Mononuclear cell (primary cell): ENCODE results near the gene LKAAEAR1. TPM values are rescaled to one million over a fixed set of nuclear protein-coding genes. Genes with fewer than 3 reads are reported as not detected.
A peak's percentile ranks its signal among the peaks of the same experiment; 100 is the strongest.

ENCODE experiments used
- H3K27me3 ChIP-seq: 2 replicates; pipeline ENCODE4 v1.6.0; 2011; ENCODE audit warnings: low read length, control low read depth; ENCODE audit not compliant: insufficient read depth
- H3K4me1 ChIP-seq: 2 replicates; pipeline ENCODE4 v1.5.1; 2011; ENCODE audit warnings: mild to moderate bottlenecking, low read length, control low read depth; ENCODE audit not compliant: insufficient read depth
- H3K4me3 ChIP-seq: 2 replicates; pipeline ENCODE4 v1.5.1; 2011; ENCODE audit warnings: mild to moderate bottlenecking, low read length, moderate library complexity
- H3K9me3 ChIP-seq: 2 replicates; pipeline ENCODE4 v1.5.1; 2011; ENCODE audit warnings: low read depth, mild to moderate bottlenecking, control low read depth, low read length
- total RNA-seq: library from RNA; depleted of rRNA; stranded (reverse); fragments of >200 nt; gene quantifications from one replicate; pipeline ENCODE4 v1.2.3, GENCODE V29; 2012

Gene LKAAEAR1
- total RNA-seq, 1 donor = 0.42 TPM

DNA sequence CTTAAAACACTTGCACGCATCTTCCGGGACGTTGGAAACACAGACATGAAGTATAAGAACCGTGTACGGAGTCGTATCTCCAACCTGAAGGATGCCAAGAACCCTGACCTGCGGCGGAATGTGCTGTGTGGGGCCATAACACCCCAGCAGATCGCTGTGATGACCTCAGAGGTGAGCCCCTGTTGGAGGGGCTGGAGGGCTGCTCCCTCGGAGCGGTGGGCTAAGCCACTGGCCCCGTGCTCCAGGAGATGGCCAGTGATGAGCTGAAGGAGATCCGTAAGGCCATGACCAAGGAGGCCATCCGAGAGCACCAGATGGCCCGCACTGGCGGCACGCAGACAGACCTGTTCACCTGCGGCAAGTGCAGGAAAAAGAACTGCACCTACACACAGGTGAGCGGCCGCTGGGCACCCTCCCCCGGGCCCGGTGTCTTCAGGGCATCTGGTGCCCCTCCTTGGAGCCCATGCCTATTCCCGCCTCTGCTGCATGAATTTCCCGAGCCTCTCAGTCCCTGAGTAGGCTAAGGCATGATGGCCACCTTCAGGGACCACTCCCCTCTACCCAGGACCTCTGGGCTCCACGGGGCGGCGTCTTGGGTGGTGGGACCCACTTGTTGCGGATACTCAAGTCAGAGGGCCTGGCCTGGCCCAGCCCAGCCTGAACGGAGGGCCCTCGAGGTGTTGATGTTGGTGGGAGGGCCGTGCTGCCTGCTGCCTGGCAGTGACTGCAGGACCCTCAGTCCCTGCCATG is 13.8 kb downstream of the LKAAEAR1 start:
- Histone ChIP-seq H3K4me3 (no peak overlapping the region), H3K27me3 (no peaks in the 10 kb centered on the region), H3K4me1 (peaks cover 39% of the 10 kb centered on the region)

DNA sequence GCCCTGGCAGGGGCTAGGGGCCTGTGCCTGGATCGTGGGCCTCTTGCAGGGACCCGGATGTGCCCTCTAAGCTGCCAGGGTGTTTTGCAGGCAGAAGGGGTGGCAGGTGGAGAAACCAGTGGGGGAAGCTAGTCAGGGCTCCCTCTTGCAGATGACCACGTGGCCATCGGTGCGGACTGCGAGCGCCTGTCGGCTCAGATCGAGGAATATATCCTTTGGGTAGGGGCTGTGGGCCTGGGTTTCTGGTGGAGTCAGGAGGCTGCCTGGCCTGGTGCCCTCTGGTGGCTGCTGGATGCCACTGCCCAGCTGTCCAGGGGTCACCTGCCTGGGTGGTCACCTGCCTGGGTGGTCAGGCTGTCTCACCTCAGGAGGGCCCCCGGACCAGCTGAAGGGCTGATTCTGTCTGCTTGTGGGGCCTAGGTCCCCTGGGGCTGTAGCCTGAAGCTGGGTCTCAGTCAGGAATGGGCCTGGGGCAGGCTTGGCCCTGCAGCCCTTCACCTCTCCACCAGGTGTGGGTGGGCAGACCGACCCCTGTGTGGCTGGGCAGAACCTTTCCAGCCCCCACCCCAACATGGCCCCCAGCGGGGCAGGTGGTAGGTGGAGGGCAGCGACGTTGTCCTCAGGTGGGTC is 14.5 kb downstream of the LKAAEAR1 start:
- H3K9me3 ChIP-seq = no peaks in the 10 kb centered on the region
- no peak overlapping the region for H3K4me3 ChIP-seq
- H3K4me1 ChIP-seq = peaks cover 39% of the 10 kb centered on the region
- H3K27me3 ChIP-seq = no peaks in the 10 kb centered on the region

More for the DNA sequence above, 13.8 kb downstream of the LKAAEAR1 start:
- H3K9me3 ChIP-seq = no peaks in the 10 kb centered on the region

DNA sequence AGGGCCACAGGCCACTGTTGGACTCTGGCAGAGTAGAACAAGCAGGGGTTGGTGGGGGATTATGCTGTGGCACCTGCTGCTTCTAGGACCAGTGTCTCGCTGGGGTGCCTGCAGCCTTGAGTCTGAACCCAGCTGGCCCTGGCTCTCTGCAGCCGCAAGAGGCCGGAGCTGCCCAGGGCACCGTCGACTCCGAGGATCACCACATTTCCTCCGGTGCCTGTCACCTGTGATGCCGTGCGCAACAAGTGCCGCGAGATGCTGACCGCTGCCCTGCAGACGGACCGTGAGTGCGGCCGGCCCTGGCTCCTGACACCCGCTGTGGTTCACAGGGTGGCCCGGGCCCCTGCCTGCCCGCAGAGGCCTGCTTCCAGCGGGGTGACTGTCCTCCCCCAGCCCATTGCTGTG is 15.0 kb downstream of the LKAAEAR1 start:
- H3K9me3 ChIP-seq = no peaks in the 10 kb centered on the region
- H3K27me3 ChIP-seq = no peaks in the 10 kb centered on the region
- no peak overlapping the region for H3K4me3 ChIP-seq
- peaks cover 44% of the 10 kb centered on the region for H3K4me1 ChIP-seq

DNA sequence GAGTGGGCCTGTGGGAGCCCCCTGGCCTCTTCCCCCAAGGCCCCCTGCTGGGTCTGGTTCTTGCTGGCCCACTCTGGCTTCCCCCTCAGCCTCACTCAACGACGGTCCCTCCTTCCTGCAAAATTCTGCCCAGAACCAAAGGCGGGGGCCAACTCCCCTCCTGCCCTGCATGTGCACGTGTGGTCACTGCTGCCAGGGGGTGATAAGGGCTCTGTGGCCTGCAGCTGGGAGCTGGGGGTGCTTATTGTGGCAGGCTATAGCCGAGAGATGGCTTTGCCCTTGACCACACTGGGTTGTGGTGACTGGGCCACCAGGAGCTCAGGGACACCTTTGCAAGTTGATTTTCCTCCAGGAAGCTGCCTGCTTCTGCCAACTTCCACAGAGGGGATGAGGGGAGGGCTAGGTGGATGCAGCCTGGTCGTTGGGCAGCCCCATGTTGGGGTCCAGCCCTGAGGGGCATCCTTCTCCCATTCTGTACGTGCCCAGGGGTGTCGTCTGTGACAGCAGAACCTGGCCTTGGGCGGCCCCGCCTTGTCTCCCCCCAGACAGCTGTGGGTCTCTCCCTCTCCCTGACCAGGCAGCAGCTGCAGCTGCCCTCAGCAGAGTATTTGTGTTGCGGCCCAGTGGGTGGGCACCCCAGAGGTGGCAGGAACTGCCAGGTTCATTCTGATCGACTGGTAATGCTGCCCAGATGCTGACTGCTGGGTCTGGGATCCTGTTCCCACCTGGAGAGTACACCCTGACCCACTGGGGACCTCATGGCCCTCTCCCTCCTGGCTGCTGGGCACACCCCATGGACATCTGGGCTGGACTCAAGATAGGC is 15.6 kb downstream of the LKAAEAR1 start:
- Histone ChIP-seq H3K9me3 (no peaks in the 10 kb centered on the region), H3K27me3 (no peaks in the 10 kb centered on the region), H3K4me1 (peaks cover 50% of the 10 kb centered on the region)

DNA sequence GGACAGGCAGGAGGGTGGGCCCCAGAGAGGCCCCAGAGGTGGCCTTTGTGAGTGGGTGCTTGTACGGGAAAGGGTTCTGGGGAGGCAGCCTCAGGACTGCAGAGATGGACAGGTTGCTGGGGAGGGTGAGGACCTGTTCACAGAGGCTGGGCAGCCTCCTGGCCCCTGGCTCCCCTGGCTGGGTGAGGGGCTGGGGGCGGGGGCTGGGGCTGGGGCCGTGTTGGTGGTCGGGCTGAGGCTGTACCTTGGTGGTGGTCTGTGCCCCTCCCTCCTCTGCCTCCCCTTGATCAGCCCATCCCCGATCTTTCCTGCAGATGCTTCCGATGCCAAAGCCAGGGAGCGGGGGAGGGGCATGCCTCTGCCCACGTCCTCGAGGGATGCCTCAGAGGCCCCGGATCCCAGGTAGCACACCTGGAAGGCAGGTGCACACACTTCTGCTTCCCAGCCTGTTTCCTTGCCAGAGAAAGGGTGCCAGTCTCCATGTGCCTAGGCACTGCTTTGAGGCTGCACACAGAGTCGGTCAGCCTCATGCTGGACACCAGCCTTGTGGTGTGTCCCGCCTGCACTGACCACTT is 16.4 kb downstream of the LKAAEAR1 start:
- Histone ChIP-seq H3K4me1 (peaks cover 54% of the 10 kb centered on the region), H3K4me3 (no peak overlapping the region), H3K27me3 (no peaks in the 10 kb centered on the region), H3K9me3 (no peaks in the 10 kb centered on the region)

More for the DNA sequence above, 15.6 kb downstream of the LKAAEAR1 start:
- no peak overlapping the region for H3K4me3 ChIP-seq

DNA sequence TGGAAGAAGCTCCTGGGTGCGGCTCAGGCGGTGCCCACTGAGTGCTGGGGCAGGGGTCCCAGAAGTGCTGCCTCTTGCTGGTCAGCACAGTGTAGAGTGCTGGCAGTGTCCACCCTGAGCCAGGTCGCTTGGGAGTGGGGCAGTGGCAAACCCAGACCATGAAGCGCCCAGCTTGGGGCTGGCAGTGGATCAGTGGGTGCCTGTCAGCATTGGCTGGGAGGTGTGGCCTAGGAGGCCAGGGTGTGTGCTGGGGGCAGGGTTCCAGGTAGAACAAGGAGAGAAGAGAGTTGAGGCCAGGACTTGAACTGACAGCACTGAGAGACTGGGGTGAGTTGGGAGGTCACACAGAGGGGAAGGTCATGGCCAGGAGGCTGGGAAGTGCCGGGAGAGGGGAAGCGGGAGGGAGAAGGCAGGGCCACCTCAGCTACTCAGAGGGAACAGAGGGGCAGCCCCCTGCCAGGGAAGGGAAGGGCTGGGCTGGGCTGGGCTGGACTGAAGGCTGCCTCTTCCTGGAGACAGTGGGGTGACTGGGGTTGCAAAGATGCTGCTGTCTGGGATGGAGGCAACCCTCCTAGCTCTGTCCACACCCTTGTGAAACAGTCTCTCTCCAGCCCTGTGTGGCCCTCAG is 17.1 kb downstream of the LKAAEAR1 start:
- Histone ChIP-seq H3K4me1 (peaks cover 61% of the 10 kb centered on the region), H3K27me3 (no peaks in the 10 kb centered on the region), H3K9me3 (no peaks in the 10 kb centered on the region), H3K4me3 (no peak overlapping the region)

DNA sequence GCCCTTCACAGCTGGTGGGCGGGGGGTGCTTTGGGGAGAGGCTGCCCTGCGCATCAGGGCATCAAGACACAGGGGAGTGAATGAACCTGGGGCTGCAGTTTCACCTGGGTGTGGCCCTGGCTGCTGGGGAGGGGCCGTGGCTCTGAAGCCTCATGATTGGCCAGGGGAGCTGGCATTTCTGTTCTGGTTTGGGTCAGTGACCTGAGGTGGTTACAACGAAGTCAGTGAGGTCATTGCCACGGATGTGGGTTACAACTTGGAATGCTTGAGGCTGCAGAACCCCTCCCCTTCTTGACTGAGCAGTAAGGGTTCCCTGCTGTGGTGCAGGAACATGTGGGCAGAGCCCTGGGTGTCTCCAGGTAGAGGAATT is 18.2 kb downstream of the LKAAEAR1 start:
- Histone ChIP-seq H3K4me1 (peaks cover 62% of the 10 kb centered on the region), H3K9me3 (no peaks in the 10 kb centered on the region), H3K4me3 (no peak overlapping the region), H3K27me3 (no peaks in the 10 kb centered on the region)

DNA sequence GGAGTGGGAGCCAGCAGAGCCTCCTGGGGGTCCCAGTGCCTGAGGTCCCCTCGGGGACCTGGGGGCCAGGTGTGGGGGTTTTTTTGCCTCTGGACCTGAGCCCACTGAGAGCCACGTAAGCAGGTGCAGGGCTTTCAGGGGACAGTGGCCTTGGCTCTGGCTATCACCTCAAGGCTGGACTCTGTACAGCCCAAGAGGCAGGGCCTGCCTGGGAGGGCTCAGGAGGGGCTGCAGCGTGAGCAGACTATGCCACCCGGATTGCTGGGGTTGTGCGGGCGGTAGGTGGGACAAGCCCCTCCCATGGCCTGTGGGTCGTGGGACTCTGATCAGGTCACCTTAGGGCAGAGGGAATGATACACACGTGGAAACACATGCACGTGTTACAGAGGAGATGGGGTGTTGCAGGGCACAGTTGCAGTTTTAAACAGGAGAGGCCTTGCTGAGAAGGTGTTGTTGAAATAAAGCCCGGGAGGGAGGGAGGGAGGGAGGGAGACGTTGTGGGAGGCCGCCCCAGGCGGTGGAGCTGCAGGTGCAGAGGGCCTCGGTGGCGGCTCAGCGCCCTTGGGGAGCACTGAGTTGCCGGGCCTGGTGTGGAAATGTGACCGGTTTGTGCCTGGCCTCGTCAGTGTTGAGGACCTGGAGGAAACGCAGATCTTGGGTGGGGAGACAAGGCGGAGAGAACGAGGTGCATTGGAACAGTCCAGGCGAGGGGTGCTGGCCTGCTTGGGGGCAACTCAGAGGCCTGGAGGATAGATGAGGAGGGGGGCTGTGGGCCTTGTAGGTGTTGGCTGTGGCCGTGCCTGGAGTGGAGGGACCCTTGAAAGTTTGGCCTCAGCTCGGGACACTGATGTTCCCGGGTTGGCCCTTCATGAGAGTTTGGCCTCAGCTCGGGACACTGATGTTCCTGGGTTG is 18.9 kb downstream of the LKAAEAR1 start:
- H3K27me3 ChIP-seq = no peaks in the 10 kb centered on the region
- H3K9me3 ChIP-seq = no peaks in the 10 kb centered on the region
- no peak overlapping the region for H3K4me3 ChIP-seq
- peaks cover 62% of the 10 kb centered on the region for H3K4me1 ChIP-seq

DNA sequence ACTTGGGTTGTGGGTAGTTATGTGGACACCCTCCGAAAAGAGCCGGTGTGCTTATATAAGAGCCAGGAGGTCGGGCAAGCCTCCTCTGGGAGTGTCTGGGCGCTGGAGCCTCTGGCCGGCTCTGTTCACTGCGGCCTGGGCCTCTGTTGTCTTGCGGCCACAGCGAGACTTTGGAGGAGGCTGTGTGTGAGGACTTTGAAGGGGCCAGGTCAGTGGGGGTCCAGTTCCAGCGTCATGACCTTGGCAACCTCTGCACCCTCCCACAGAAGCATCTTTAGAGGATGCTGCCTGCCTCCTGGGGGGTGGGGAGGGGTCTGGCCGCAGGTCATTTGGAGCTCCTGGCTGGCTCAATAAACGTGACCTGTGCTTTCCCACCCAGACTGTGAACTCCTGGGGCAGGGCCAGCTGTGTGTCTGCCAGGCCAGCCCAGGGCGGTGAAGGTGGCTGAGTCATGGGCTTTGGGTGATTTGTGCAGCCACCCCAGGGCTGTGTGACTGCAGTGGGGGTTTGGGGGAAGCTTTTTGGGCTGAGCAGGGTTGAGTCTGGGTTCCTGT is 20.0 kb downstream of the LKAAEAR1 start:
- Histone ChIP-seq H3K27me3 (no peaks in the 10 kb centered on the region), H3K4me3 (no peak overlapping the region), H3K4me1 (peaks cover 53% of the 10 kb centered on the region), H3K9me3 (no peaks in the 10 kb centered on the region)

DNA sequence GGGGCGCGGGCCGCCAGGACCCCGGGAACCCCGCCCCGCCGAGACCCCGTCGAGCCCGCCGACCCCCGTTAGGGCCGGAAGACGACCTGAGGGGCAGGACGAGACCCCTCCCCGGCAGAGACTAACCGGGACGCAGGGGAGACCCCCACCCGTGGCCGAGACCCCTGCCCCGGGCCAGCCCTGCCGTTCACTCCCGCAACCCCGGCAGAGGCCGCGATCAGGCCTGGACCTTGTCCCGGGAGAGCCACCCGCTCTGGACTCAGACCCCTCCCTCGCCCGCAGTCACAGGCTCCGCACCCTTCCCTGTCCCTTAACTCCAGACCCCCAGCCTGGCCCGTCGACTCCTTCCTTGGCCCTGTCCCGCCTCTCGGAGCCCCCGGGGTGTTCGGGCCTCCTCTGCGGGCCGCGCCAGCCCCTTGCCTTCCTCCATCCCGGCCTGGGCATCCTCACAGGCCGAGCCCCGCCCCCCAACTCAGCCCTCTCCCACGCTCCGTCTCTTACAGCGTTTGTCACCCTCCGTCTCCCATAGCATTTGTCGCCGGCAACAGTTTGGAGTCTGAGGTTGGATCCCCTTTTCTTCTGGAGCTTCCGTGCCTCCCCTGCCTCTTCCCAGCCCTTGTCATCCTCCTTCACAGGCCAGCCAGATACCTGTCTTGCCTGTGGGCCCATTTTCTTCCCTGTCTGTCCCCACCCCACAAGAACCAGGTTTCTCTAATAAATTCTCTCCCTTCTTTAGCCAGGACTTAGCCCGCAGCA is 20.6 kb downstream of the LKAAEAR1 start:
- Histone ChIP-seq H3K27me3 (no peaks in the 10 kb centered on the region), H3K4me3 (peak overlapping the region; percentile 63), H3K4me1 (peaks cover 51% of the 10 kb centered on the region), H3K9me3 (no peaks in the 10 kb centered on the region)

DNA sequence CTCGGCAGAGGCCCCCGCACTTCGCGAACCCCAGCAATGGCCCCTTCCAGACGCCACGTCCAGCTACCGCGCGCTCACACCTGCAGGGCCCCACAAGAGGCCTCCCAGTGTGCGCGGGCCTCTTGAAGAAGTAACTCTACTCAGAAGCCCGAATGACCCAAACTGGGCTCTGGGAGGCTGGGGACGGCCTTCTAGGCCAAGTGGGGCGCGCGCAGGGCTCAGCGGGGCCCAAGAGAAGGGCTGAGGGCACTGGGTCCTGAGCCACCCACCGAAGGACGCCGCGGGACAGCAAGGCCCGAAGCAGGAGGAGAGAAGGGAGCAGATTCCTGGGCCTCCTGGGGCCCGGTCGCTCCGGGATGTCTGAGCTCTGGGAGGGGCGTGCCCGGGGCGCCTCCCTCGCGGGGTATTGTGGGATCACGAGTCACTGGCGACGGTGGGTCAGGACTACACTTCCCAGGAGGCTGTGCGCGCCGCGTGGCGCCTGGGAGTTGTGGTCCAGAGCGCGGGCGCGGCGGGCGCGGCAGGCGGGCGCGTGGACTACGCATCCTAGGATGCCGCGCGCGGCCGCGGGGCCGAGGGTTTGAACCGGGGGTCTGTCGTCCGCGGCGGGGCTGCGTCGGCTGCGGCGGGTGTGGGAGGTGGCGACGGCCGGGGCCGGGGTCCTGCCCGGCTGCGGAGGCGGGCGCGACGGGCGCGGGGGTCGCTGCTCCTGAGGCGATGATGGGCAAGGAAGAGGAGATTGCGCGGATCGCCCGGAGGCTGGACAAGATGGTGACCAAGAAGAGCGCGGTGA is 21.4 kb downstream of the LKAAEAR1 start, which contains the start of gene TCEA2:
Gene TCEA2 (plus strand): TSS at position 603 of the 793 bp plus-strand sequence. CDS start 115 bp downstream, at position 718.
- H3K4me1 ChIP-seq = peaks cover 53% of the 10 kb centered on the region
- H3K9me3 ChIP-seq = no peaks in the 10 kb centered on the region
- peak within 1 kb of the TSS; percentile 63 for H3K4me3 ChIP-seq

DNA sequence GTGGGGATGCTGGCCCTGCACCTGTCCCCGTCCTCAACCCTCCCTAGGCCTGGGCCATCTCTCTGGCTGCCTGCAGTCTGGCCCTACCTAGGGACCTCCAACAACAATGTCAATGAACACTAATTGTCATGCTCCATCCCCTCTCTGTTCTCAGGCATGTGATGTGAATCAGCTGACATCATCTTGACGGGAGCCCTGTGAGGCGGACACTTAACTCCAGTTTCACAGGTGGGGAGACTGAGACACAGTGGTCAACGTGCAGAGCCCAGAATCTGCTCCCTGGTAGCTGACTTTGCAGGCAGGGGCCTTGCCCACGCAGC is 22.0 kb downstream of the LKAAEAR1 start:
- Histone ChIP-seq H3K9me3 (no peaks in the 10 kb centered on the region), H3K27me3 (no peaks in the 10 kb centered on the region), H3K4me1 (peaks cover 55% of the 10 kb centered on the region), H3K4me3 (no peak overlapping the region)

More for the DNA sequence above, 21.4 kb downstream of the LKAAEAR1 start, which contains the start of gene TCEA2:
- H3K27me3 ChIP-seq = no peaks in the 10 kb centered on the region
